DMS 273 (cell line): ENCODE measurements around the gene OR10C1.

Experiments used
- DNase-seq: peaks from one replicate; lab custom pipeline; 2025; ENCODE audit not compliant: unreplicated experiment; lab: John Stamatoyannopoulos, UW

Gene OR10C1

GRCh38 chr6:29477923-29478450 lies 38.9 kb downstream of the OR10C1 start:
- DNase-seq = no peak

GRCh38 chr6:29478740-29479139 lies 39.6 kb downstream of the OR10C1 start:
- DNase-seq = no peak

GRCh38 chr6:29479560-29479959 lies 40.5 kb downstream of the OR10C1 start:
- DNase-seq = no peak

GRCh38 chr6:29483186-29483585 lies 44.1 kb downstream of the OR10C1 start:
- DNase-seq = no peak

- no peak for DNase-seq
These were observed 44.6 kb downstream of the OR10C1 start for GRCh38 chr6:29483735-29484134.

- DNase-seq = no peak
These were observed 47.5 kb downstream of the OR10C1 start for GRCh38 chr6:29486577-29486976.

- DNase-seq = no peak
These were observed 48.0 kb downstream of the OR10C1 start for GRCh38 chr6:29487131-29487530.

GRCh38 chr6:29487660-29488059 lies 48.6 kb downstream of the OR10C1 start, which contains the start of gene MAS1L:
MAS1L (minus strand) TSS chr6:29487956; CDS start chr6:29487902, 54 bp downstream.
- DNase-seq = no peak

- DNase-seq = no peak
These were observed 49.8 kb downstream of the OR10C1 start for GRCh38 chr6:29488874-29489273.

- DNase-seq = no peak
These were observed 50.2 kb downstream of the OR10C1 start for GRCh38 chr6:29489286-29489685.

- DNase-seq = no peak
These were observed 50.9 kb downstream of the OR10C1 start for GRCh38 chr6:29490055-29490454.

- DNase-seq = no peak
These were observed 51.4 kb downstream of the OR10C1 start for GRCh38 chr6:29490552-29490951.
